GM12878 (cell line): ENCODE measurements around the gene DXO. TPM values are rescaled to one million over a fixed set of nuclear protein-coding genes. Genes with fewer than 3 reads are reported as not detected.

Source experiments
- ATAC-seq: fragments of 200-7000 bp; cut with Tn5 transposase; 3 replicates; pipeline ENCODE4 v1.9.1; 2020; ENCODE audit warnings: mild to moderate bottlenecking, moderate library complexity
- Bru-seq: library from RNA; stranded (reverse); fragments of 400-500 nt; gene quantifications from one replicate; lab custom pipeline; 2021; lab: Mats Ljungman, UMichigan
- BruChase-seq, 2 experiments: library from RNA; stranded (reverse); fragments of 400-500 nt; gene quantifications; one replicate each; lab custom pipeline; 2021; lab: Mats Ljungman, UMichigan
- BruUV-seq: library from RNA; stranded (reverse); fragments of 400-500 nt; replicated peaks from 2 replicates; lab custom pipeline; 2021; lab: Mats Ljungman, UMichigan
- CTCF ChIA-PET: fragments of 300-600 bp; sonication (Branson Sonifier 250); formaldehyde crosslinking; extraction: SDS; loops from one replicate; lab custom pipeline; 2021; ENCODE audit warnings: inconsistent platforms; lab: Yijun Ruan, JAX
- POLR2A ChIA-PET: fragments of 350-600 bp; formaldehyde crosslinking; extraction: SDS; loops from one replicate; lab custom pipeline; 2021; ENCODE audit warnings: inconsistent platforms; lab: Charles Lee
- RAD21 ChIA-PET: fragments of 300-600 bp; sonication (Branson Sonifier 250); formaldehyde crosslinking; loops from one replicate; lab custom pipeline; 2023; ENCODE audit warnings: antibody characterized with exemption; ENCODE audit not compliant: unreplicated experiment; lab: Charles Lee
- SMC1A ChIA-PET: fragments of 300-600 bp; sonication (Branson Sonifier 250); formaldehyde crosslinking; loops from one replicate; lab custom pipeline; 2023; ENCODE audit not compliant: unreplicated experiment, uncharacterized antibody; lab: Charles Lee
- DNase-seq: peaks from one replicate; pipeline ENCODE4 v3.0.0-alpha.2; 2011; ENCODE audit warnings: low read depth, low spot score
- FAIRE-seq: peaks from 3 replicates; lab custom pipeline; 2011; peaks lifted over from hg19 to GRCh38; lab: Jason Lieb, UNC
- H2AFZ ChIP-seq: 2 replicates; pipeline ENCODE4 v1.6.0; 2011; ENCODE audit warnings: low read depth, low read length, control low read depth; ENCODE audit not compliant: control insufficient read depth
- H3K27ac ChIP-seq: 2 replicates; pipeline ENCODE4 v1.5.1; 2011; ENCODE audit warnings: control low read depth; ENCODE audit not compliant: control insufficient read depth, insufficient read depth
- H3K27me3 ChIP-seq, 2 experiments: replicated peaks in 1 of 2; 2 replicates each; pipeline versions ENCODE4 v1.6.0 to v1.6.1; 2011; ENCODE audit warnings: low read length in 1 of 2; ENCODE audit not compliant: control insufficient read depth in 2 of 2, insufficient read depth in 2 of 2
- H3K36me3 ChIP-seq, 2 experiments: 2 replicates each; pipeline ENCODE4 v1.5.1; 2011; ENCODE audit warnings: low read length in 1 of 2; ENCODE audit not compliant: control insufficient read depth in 2 of 2, insufficient read depth in 2 of 2
- H3K4me1 ChIP-seq: 2 replicates; pipeline ENCODE4 v1.6.1; 2011; ENCODE audit warnings: mild to moderate bottlenecking, low read length, moderate library complexity, mixed read lengths; ENCODE audit not compliant: control insufficient read depth, insufficient read depth
- H3K4me2 ChIP-seq: 2 replicates; pipeline ENCODE4 v1.6.0; 2011; ENCODE audit warnings: control low read depth; ENCODE audit not compliant: control insufficient read depth, insufficient read depth
- H3K4me3 ChIP-seq: fragments of 200-600 bp; sonication (generic); 2 replicates; pipeline ENCODE4 v1.5.1; 2016
- H3K79me2 ChIP-seq: 2 replicates; pipeline ENCODE4 v1.6.0; 2011; ENCODE audit warnings: low read length; ENCODE audit not compliant: control insufficient read depth, insufficient read depth
- H3K9ac ChIP-seq: 2 replicates; pipeline ENCODE4 v1.8.0; 2011; ENCODE audit warnings: low read length, control low read depth, mixed read lengths; ENCODE audit not compliant: control insufficient read depth, insufficient read depth
- H3K9me3 ChIP-seq: replicated peaks from 3 replicates; pipeline ENCODE4 v1.5.1; 2011; ENCODE audit warnings: mild to moderate bottlenecking, low read length; ENCODE audit not compliant: control insufficient read depth, insufficient read depth
- H4K20me1 ChIP-seq: 2 replicates; pipeline ENCODE4 v1.6.0; 2011; ENCODE audit not compliant: control insufficient read depth, insufficient read depth
- BCL3 ChIP-seq: IDR thresholded peaks from 2 replicates; pipeline ENCODE4 v1.6.1; 2011; ENCODE audit warnings: borderline replicate concordance, low read depth, mild to moderate bottlenecking, moderate library complexity, low read length; ENCODE audit not compliant: insufficient read depth, poor library complexity, severe bottlenecking
- BHLHE40 ChIP-seq, 2 experiments: fragments of 450-650 bp in 1 of 2; IDR thresholded peaks; 2 replicates each; pipeline ENCODE4 v1.6.1; 2011 to 2017; ENCODE audit warnings: low read depth in 2 of 2, borderline replicate concordance in 1 of 2, improper control_type of control experiment in 1 of 2, low read length in 1 of 2, mild to moderate bottlenecking in 1 of 2
- CEBPB ChIP-seq, 2 experiments: fragments of 150-350 bp in 1 of 2; IDR thresholded peaks; 2 replicates each; pipeline ENCODE4 v1.6.1; 2012 to 2014; ENCODE audit warnings: low read depth in 2 of 2, low read length in 2 of 2, borderline replicate concordance in 1 of 2, inconsistent platforms in 1 of 2
- CREB1 ChIP-seq: IDR thresholded peaks from 2 replicates; pipeline ENCODE4 v1.6.1; 2012; ENCODE audit warnings: low read depth, mild to moderate bottlenecking, inconsistent platforms
- CREM ChIP-seq: IDR thresholded peaks from 2 replicates; pipeline ENCODE4 v1.6.1; 2014; ENCODE audit warnings: antibody characterized with exemption, low read depth
- EZH2 ChIP-seq: IDR thresholded peaks from 2 replicates; pipeline ENCODE4 v1.6.1; 2012; ENCODE audit warnings: low read depth, mild to moderate bottlenecking, control low read depth, inconsistent platforms, low read length, borderline replicate concordance; ENCODE audit not compliant: control insufficient read depth
- FOXK2 ChIP-seq: fragments of 450-650 bp; IDR thresholded peaks from 2 replicates; pipeline ENCODE4 v1.6.1; 2017; ENCODE audit warnings: mild to moderate bottlenecking, moderate library complexity
- GABPA ChIP-seq: IDR thresholded peaks from 2 replicates; pipeline ENCODE4 v1.6.1; 2014; ENCODE audit warnings: antibody characterized with exemption, low read depth, mild to moderate bottlenecking, inconsistent platforms
- IKZF2 ChIP-seq, 2 experiments: fragments of 450-650 bp; IDR thresholded peaks; 2 replicates each; pipeline ENCODE4 v1.6.1; 2017; ENCODE audit warnings: mild to moderate bottlenecking in 2 of 2, moderate library complexity in 2 of 2
- KLF5 ChIP-seq: fragments of 450-650 bp; IDR thresholded peaks from 2 replicates; pipeline ENCODE4 v1.6.1; 2014; ENCODE audit warnings: mild to moderate bottlenecking; ENCODE audit not compliant: partially characterized antibody
- MEF2A ChIP-seq: IDR thresholded peaks from 2 replicates; pipeline ENCODE4 v1.6.1; 2011; ENCODE audit warnings: low read depth, mild to moderate bottlenecking, low read length, moderate library complexity; ENCODE audit not compliant: insufficient read depth
- NRF1 ChIP-seq: conservative IDR thresholded peaks from 2 replicates; pipeline ENCODE4 v1.6.1; 2011; ENCODE audit warnings: mild to moderate bottlenecking, low read depth, low read length, improper control_type of control experiment
- POU2F2 ChIP-seq: IDR thresholded peaks from 3 replicates; pipeline ENCODE4 v1.6.1; 2011; ENCODE audit warnings: low read depth, mild to moderate bottlenecking, low read length, borderline replicate concordance
- SPI1 ChIP-seq: IDR thresholded peaks from 2 replicates; pipeline ENCODE4 v1.6.1; 2011; ENCODE audit warnings: low read depth, mild to moderate bottlenecking, low read length, moderate library complexity, borderline replicate concordance; ENCODE audit not compliant: insufficient read depth
- ZBED1 ChIP-seq: IDR thresholded peaks from 2 replicates; pipeline ENCODE4 v1.6.1; 2016; ENCODE audit warnings: borderline replicate concordance
- ZNF24 ChIP-seq: fragments of 450-650 bp; IDR thresholded peaks from 2 replicates; pipeline ENCODE4 v1.6.1; 2017; ENCODE audit warnings: antibody characterized with exemption, mild to moderate bottlenecking
- WGBS: methylation state at CpG from one replicate; pipeline ENCODE4 v1.1.6; 2016; ENCODE audit warnings: low lambda C conversion rate; ENCODE audit not compliant: insufficient replicate concordance, insufficient coverage; ENCODE audit errors: missing lambda C conversion rate; 5-methylcytosine and 5-hydroxymethylcytosine counted together
- in situ Hi-C: fragments of 300-500 bp; cut with MboI; formaldehyde crosslinking; loops from 9 replicates; pipeline ENCODE4 v1.14.3; 2018; ENCODE audit warnings: mixed read lengths
- intact Hi-C: fragments of 100-400 bp; cut with micrococcal nuclease; formaldehyde crosslinking; loops from one replicate; pipeline ENCODE4 v1.14.2; 2022; ENCODE audit not compliant: unreplicated experiment
- long read RNA-seq, 2 experiments: library from polyadenylated mRNA; unstranded; transcript quantifications; one replicate each; pipeline ENCODE4 v2.0.0, GENCODE V29; 2019 to 2020
- polyA minus RNA-seq, 3 experiments: library from RNA; depleted of rRNA, polyadenylated mRNA; stranded (reverse); fragments of >200 nt; gene quantifications; 2 replicates each; pipeline ENCODE4 v1.2.3, GENCODE V29; 2011
- polyA plus RNA-seq, 11 experiments: library from polyadenylated mRNA; depleted of rRNA in 4 of 11; unstranded in 6 of 11; stranded (reverse) in 5 of 11; fragments of >200 nt; fragmentation: Nextera tagmentation in 4 of 11; fragmentation: Illumina TruSeq in 1 of 11; extraction: Ambion mirVana in 4 of 11; extraction: Trizol in 1 of 11; gene quantifications; 1 replicate in 1 of 11; 2 replicates in 10 of 11; pipeline versions ENCODE4 v1.2.1 to v1.2.3, GENCODE V29; 2011 to 2016; ENCODE audit warnings: inconsistent platforms in 2 of 11, missing spikeins in 2 of 11, low read depth in 1 of 11
- total RNA-seq, 4 experiments: library from RNA; depleted of rRNA in 3 of 4; stranded (reverse); fragments of >200 nt in 3 of 4; fragmentation: Illumina TruSeq in 1 of 4; extraction: Trizol in 1 of 4; gene quantifications; 2 replicates each; pipeline versions ENCODE4 v1.2.1 to v1.2.3, GENCODE V29; 2013 to 2021

The DXO gene
- total RNA-seq (2013; cell fraction: nucleolus; rRNA removed): 21.1 and 23.4 TPM in 2 replicates
- total RNA-seq (2014; rRNA removed) (17.4 and 17.6 TPM in 2 replicates), total RNA-seq (2014; rRNA removed; fragmentation: Illumina TruSeq; extraction: Trizol) (11.7 and 12.3 TPM in 2 replicates), total RNA-seq (2021) (18.5 and 20.2 TPM in 2 replicates), polyA plus RNA-seq (2011; rRNA removed) (6.5 and 13.4 TPM in 2 replicates), polyA plus RNA-seq (2014; fragmentation: Illumina TruSeq; extraction: Trizol) (14.7 and 14.9 TPM in 2 replicates), polyA plus RNA-seq (2014; fragmentation: Nextera tagmentation; extraction: Ambion mirVana) (1 to 10 TPM; 4.5 to 6.4 TPM), polyA plus RNA-seq (2014; rRNA removed) (21.4 and 23.5 TPM in 2 replicates), polyA plus RNA-seq (2016; fragmentation: Nextera tagmentation; extraction: Ambion mirVana) (10 to 100 TPM; 18.9 to 20.8 TPM), polyA minus RNA-seq (2011; rRNA and poly(A)+ RNA removed) (9.9 and 19.3 TPM in 2 replicates), Bru-seq, nascent RNA (percentile 81 among the genes with signal in this experiment), BruChase-seq, experiment 1, labeled RNA remaining after a 6-hour chase (percentile 69 among the genes with signal in this experiment), BruChase-seq, experiment 2, labeled RNA remaining after a 2-hour chase (percentile 78 among the genes with signal in this experiment)
- polyA plus RNA-seq (2011; ENCODE audit: low read depth): 10.8 TPM
- polyA plus RNA-seq (2011; cell fraction: cytosol; rRNA removed): 22.0 and 24.7 TPM in 2 replicates
- polyA plus RNA-seq (2011; cell fraction: nucleus; rRNA removed): 77.8 and 90.8 TPM in 2 replicates
- polyA plus RNA-seq (2012): 19.5 and 22.7 TPM in 2 replicates
- polyA minus RNA-seq (2011; cell fraction: cytosol; rRNA and poly(A)+ RNA removed): 4.9 and 9.1 TPM in 2 replicates
- 24.3 and 30.0 TPM in 2 replicates for polyA minus RNA-seq (2011; cell fraction: nucleus; rRNA and poly(A)+ RNA removed)
- long read RNA-seq, experiment 1, transcript DXO-201 (7 exons, 1,628 nt): major isoform, 5 of 10 reads
- long read RNA-seq, experiment 1, partial matches to known transcripts: 1 of 10 reads
- long read RNA-seq, experiment 1, other reads (novel, unspliced or antisense): 3 of 10 reads
- long read RNA-seq, experiment 2, partial matches to known transcripts: 0 of 3 reads
- long read RNA-seq, experiment 2, other reads (novel, unspliced or antisense): 0 of 3 reads

- peak; percentile 97 for ATAC-seq
- RAD21 ChIA-PET: interaction anchor here (0.7 to 1.9 kb wide), 9 partner anchors 14 to 310 kb away, joined by 3 to 11 read pairs (median 3); partner anchors contain the start of genes NELFE, NEU1 and SKIC2
- TF ChIP-seq EZH2: no peak
- peak; percentile 99 for TF ChIP-seq CREB1
- peak; percentile 45 for TF ChIP-seq KLF5
- peak; percentile 91 for TF ChIP-seq GABPA
- peak; percentile 69 to 83; a peak in 3 of 4 replicates for TF ChIP-seq BHLHE40 (IDR thresholded peaks at IDR 0.05; ENCODE audit: borderline replicate concordance in 1 of 2, low read depth in 2 of 2, low read length in 1 of 2)
- TF ChIP-seq POU2F2: peak; percentile 11; the same call in 1 of the 3 replicates
- TF ChIP-seq BCL3: no peak
- TF ChIP-seq CREM: peak; percentile 99
- TF ChIP-seq FOXK2: peak; percentile 75
- TF ChIP-seq CEBPB (IDR thresholded peaks at IDR 0.05; ENCODE audit: borderline replicate concordance in 1 of 2, low read depth in 2 of 2, low read length in 2 of 2): peak in 1 of 2 experiments; percentile 94; a peak in 2 of 4 replicates
- 0 out of 2 replicates have a peak, but pooled peaks have one; percentile 2 for TF ChIP-seq NRF1
- TF ChIP-seq ZBED1: peak; percentile 17; the same call in 1 of the 2 replicates
- 0 out of 2 replicates have a peak, but pooled peaks have one; percentile 11 for TF ChIP-seq ZNF24
- peak; percentile 19; the same call in 1 of the 2 replicates for TF ChIP-seq SPI1
- TF ChIP-seq MEF2A: 0 out of 2 replicates have a peak, but pooled peaks have one; percentile 20
- TF ChIP-seq IKZF2 (IDR thresholded peaks at IDR 0.05): peak; percentile 86 to 89
Measured at GRCh38 chr6:31971993-31972708, at the start of gene DXO. DXO (minus strand) TSS chr6:31972138; CDS start chr6:31971675, 463 bp downstream.

More at GRCh38 chr6:31971993-31972708, at the start of gene DXO:
- Histone ChIP-seq H3K79me2 (peaks cover 22% of the 10 kb centered on the region), H3K4me1 (peaks cover 13% of the 10 kb centered on the region), H3K9ac (peak within 1 kb of the TSS; percentile 90), H2AFZ (peak within 1 kb of the TSS; percentile 99), H3K4me2 (peak within 1 kb of the TSS; percentile 100), H4K20me1 (no peaks in the 10 kb centered on the region), H3K27ac (peak within 1 kb of the TSS; percentile 99), H3K4me3 (peak within 1 kb of the TSS; percentile 66), H3K36me3 (peaks cover 4 to 7% of the 10 kb centered on the region in 2 experiments; a peak in 3 of 4 replicates), H3K27me3 (no peaks in the 10 kb centered on the region), H3K9me3 (no peaks in the 10 kb centered on the region)
- in situ Hi-C loops: loop anchor here (10.0 kb wide), 1 partner anchor 63 kb away; the partner anchor contains the start of gene CYP21A2
- ChIA-PET POLR2A (interaction anchor here (0.9 to 4.3 kb wide), 4 partner anchors 14 to 425 kb away, joined by 3 to 48 read pairs (median 4); partner anchors contain the start of genes NELFE, NFKBIL1, SKIC2 and ZBTB12), SMC1A (interaction anchor here (1.0 to 1.8 kb wide), 3 partner anchors 13 to 70 kb away, joined by 3 to 17 read pairs (median 3); partner anchors contain the start of genes NELFE, SKIC2 and ZBTB12), CTCF (interaction anchor here (0.6 to 3.1 kb wide), 3 partner anchors 13 to 431 kb away, joined by 3 to 10 read pairs (median 5); partner anchors contain the start of genes NELFE and SKIC2)
- BruUV-seq: no TSS peak
- no peak for FAIRE-seq
- intact Hi-C loops: loop anchor here (1.0 kb wide), 1 partner anchor 13 kb away; the partner anchor contains the start of gene SKIC2
- under 1% methylated on average over 61 of the region's 62 CpGs for WGBS
- peak; percentile 94 for DNase-seq
